Nephron progenitor cell (in vitro differentiated cells): ENCODE data around the gene ATP1B1.

Source experiments
- DNase-seq: peaks from one replicate; pipeline ENCODE4 v3.0.0; 2021
- H3K27ac Mint-ChIP-seq: 2 replicates; pipeline ENCODE4 v1.8.0; 2021; ENCODE audit warnings: mild to moderate bottlenecking, moderate library complexity, mixed read lengths
- H3K27me3 Mint-ChIP-seq: 2 replicates; pipeline ENCODE4 v1.8.0; 2021; ENCODE audit warnings: mild to moderate bottlenecking, low read depth, mixed read lengths; ENCODE audit not compliant: poor library complexity
- H3K36me3 Mint-ChIP-seq: 2 replicates; pipeline ENCODE4 v1.8.0; 2021; ENCODE audit warnings: low read depth, mixed read lengths
- H3K4me1 Mint-ChIP-seq: 2 replicates; pipeline ENCODE4 v1.8.0; 2021; ENCODE audit warnings: mixed read lengths
- H3K4me3 Mint-ChIP-seq: 2 replicates; pipeline ENCODE4 v1.8.0; 2021; ENCODE audit warnings: mild to moderate bottlenecking, moderate library complexity, mixed read lengths
- H3K9me3 Mint-ChIP-seq: 2 replicates; pipeline ENCODE4 v1.8.0; 2021; ENCODE audit warnings: mild to moderate bottlenecking, moderate library complexity, mixed read lengths
- CTCF ChIP-seq: fragments of 200-600 bp; sonication (generic); IDR thresholded peaks from 2 replicates; pipeline ENCODE4 v1.5.0; 2021; ENCODE audit warnings: antibody characterized with exemption

ATP1B1 gene

DNA sequence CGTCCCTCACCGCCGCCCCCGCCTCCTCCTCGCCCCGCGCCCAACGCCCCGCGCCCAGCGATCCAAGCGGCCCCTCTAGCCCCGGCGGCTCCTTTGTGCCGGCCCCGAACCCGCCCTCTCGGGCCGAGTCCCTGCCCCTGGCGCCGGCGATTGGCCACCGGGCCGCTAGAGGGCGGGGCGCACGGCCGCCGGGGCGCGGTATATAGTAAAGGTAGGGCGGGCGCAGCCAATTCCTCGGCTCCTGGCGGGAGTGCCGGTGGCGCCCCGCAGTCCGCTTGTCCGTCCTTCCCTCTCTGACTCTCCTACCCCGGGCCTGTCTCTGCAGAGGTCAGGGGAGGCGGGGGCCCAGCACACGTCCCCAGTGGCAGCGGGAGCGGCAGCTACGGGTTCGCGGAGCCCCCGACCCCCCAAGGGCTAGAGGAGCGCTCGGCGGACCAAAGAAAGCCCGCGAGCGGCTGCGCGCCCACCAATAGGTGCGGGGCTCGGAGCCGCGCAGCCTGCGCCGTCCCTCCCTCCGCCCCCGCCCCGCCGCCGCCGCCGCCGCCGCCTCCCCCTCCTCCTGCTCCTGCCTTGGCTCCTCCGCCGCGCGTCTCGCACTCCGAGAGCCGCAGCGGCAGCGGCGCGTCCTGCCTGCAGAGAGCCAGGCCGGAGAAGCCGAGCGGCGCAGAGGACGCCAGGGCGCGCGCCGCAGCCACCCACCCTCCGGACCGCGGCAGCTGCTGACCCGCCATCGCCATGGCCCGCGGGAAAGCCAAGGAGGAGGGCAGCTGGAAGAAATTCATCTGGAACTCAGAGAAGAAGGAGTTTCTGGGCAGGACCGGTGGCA, at the start of gene ATP1B1:
TSS of gene ATP1B1 (plus strand) at position 596 of the 826 bp plus-strand sequence. CDS start at position 736, 140 bp downstream.
- TF ChIP-seq CTCF = peak; percentile 8
- Mint-ChIP-seq H3K27me3 (no peaks in the 10 kb centered on the region), H3K36me3 (peaks cover 10% of the 10 kb centered on the region), H3K27ac (peak within 1 kb of the TSS; percentile 75), H3K4me3 (peak within 1 kb of the TSS; percentile 92), H3K9me3 (no peaks in the 10 kb centered on the region), H3K4me1 (peaks cover 53% of the 10 kb centered on the region)
- peak; percentile 94 for DNase-seq

DNA sequence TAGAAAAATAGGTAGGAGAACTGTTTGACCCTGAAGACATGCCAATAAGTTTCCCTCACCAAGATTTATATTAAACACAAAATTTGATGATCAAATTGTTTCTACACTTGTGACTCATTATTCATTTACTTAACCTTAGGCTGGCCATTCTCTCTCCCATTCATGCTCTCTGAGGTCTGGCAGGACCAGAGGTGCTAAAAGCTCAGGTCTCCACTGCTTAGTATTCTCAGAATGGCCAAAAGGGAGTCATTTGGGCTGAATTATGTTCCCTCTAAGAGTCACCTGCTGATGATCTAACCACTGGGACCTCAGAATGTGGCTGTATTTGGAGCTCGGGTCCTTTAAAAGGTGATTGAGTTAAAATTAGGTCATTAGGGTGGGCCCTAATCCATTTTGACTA, 47.1 kb upstream of the ATP1B1 start:
- TF ChIP-seq CTCF = no peak
- Mint-ChIP-seq H3K4me3 (no peak overlapping the region), H3K36me3 (no peaks in the 10 kb centered on the region), H3K27me3 (no peaks in the 10 kb centered on the region), H3K9me3 (peaks cover 16% of the 10 kb centered on the region), H3K27ac (no peak overlapping the region), H3K4me1 (peaks cover 8% of the 10 kb centered on the region)
- DNase-seq = no peak

DNA sequence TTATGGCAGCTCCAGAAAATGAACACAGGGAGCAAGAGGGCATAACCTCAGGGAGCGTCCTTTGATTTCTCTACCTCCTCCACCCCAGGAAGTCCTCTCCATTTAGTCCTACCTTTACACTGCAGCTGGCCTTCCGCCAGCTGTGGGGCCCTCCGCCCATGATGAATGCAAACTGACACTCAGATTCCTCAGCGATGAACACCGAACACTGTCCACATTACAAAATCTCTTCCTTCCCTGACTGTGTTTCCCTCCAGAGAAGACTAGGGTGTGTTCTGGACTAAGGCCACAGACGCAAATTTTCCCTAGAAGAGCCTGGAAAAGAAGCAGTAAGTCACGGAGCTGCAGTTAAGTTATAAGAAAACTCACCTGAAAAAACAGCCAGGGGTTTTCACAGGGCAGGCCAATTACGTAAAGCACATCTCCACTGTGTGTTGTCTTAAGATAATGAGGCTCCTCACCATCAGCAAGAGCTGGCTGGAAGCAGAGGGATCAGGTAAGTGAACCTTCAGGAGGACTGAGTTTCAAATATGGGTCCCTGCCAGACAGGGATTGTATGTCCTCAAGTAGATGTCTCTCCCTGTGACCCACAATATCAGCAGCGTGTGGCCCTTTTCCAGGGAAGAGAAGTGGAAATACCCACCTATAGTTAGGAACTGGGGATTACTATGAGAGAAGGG, 46.3 kb upstream of the ATP1B1 start:
- no peak for TF ChIP-seq CTCF
- H3K9me3 Mint-ChIP-seq = peaks cover 19% of the 10 kb centered on the region

DNA sequence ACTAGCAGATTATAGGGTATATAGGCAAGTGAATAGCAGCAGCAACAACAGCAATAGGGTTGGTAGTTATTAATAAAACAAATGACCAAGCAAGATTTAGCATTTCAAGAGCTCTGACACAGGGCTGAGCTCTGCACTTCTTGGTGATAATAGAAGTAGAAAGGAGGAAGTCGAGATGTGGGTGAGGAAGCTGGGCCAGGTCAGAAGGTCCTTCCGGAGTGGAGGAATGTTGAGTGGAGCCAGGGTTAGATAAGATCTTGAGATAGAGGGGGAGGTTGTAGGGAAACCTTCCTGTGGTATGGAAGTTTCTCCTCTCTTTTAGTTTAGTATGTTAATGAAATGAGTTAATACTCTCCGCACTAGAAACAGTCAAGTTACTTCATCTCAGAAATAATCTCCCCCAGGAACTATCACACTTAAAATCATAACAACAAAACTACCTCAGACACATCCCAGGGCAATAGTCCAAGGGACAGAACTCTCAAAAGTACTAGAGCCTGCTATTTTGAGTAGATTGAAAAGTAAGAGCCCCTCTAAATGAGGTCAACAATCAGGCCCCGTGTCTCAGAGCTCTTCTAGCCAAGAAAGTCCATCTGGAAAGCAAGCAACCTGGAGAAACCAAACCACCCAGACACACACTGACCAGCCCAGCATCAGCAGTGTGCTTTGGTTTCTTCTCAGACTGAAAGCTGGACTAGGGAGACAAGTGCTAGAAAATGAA, 45.4 kb upstream of the ATP1B1 start:
- H3K27me3 Mint-ChIP-seq = no peaks in the 10 kb centered on the region
- no peaks in the 10 kb centered on the region for H3K36me3 Mint-ChIP-seq
- H3K4me1 Mint-ChIP-seq = peaks cover 8% of the 10 kb centered on the region
- no peak for TF ChIP-seq CTCF
- no peak overlapping the region for H3K27ac Mint-ChIP-seq
- H3K9me3 Mint-ChIP-seq = peaks cover 26% of the 10 kb centered on the region
- no peak overlapping the region for H3K4me3 Mint-ChIP-seq
- no peak for DNase-seq

More for the DNA sequence above, 46.3 kb upstream of the ATP1B1 start:
- DNase-seq = no peak
- Mint-ChIP-seq H3K27ac (no peak overlapping the region), H3K4me1 (peaks cover 8% of the 10 kb centered on the region), H3K36me3 (no peaks in the 10 kb centered on the region), H3K4me3 (no peak overlapping the region), H3K27me3 (no peaks in the 10 kb centered on the region)

DNA sequence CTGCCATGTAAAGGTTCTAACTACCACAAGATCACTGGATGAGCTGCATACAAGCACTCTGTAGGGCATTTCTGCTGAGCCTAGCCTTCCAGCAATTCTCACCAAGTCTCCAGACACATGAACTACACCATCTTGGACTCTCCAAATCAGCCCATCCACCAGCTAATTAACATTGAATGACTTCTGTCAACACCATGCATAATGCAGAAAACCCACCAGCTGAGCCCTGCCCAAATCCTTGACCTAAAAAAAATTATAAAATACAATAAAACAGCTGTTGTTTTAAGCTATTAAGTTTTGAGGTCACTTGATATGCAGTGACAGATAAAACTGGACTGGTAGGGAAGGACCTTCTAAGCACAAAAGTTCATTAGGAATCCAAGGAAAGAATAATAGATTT, 44.3 kb upstream of the ATP1B1 start:
- H3K4me1 Mint-ChIP-seq = peaks cover 8% of the 10 kb centered on the region
- TF ChIP-seq CTCF = no peak

More for the DNA sequence above, 44.3 kb upstream of the ATP1B1 start:
- Mint-ChIP-seq H3K4me3 (no peak overlapping the region), H3K36me3 (no peaks in the 10 kb centered on the region), H3K27ac (no peak overlapping the region), H3K27me3 (no peaks in the 10 kb centered on the region), H3K9me3 (peaks cover 34% of the 10 kb centered on the region)
- no peak for DNase-seq
